M059J (cell line): ENCODE data around the gene LYPLAL1. TPM values are rescaled to one million over a fixed set of nuclear protein-coding genes. Genes with fewer than 3 reads are reported as not detected.
A peak's percentile ranks its signal among the peaks of the same experiment; 100 is the strongest.
"Not testable (repeated sequence)": the region's sequence is repeated elsewhere in the genome, so short reads cannot be mapped to it uniquely, and the experiment has no call there.

Experiments used
- DNase-seq: peaks from one replicate; pipeline ENCODE4 v3.0.0-alpha.2; 2012; ENCODE audit warnings: low read depth
- total RNA-seq: library from RNA; depleted of rRNA; stranded (reverse); fragments of >200 nt; shearing (Covaris generic); gene quantifications from 2 replicates; pipeline ENCODE4 v1.2.3, GENCODE V29; 2014

The LYPLAL1 gene
- total RNA-seq, 1 experiment from 2014 or later = 22.5 TPM

DNA sequence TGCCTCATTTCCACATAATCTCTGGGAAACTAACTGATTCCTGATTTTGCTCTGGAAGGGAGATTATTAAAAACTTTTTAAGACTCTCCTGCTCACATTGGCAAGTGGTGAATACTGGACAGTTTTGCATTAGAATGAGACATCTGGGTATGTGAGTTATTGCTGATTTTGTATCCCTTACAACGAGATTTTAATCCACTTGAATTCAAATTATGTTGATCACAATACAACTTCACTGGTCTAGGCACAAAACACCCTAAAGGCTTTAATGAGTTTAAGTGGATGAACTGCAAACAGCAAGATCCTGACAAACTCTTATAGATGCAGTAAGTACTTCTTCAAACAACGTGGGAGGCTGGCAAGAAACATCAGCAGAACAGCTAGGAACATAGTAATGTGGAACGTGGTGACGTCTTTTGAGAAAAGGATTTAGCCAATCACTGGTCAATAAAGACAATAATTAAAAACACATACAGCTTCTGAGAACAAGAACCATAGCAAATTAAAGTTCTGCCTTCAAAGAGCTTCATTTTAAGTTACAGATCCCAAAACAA is 10.2 kb upstream of the LYPLAL1 start:
- no peak for DNase-seq

DNA sequence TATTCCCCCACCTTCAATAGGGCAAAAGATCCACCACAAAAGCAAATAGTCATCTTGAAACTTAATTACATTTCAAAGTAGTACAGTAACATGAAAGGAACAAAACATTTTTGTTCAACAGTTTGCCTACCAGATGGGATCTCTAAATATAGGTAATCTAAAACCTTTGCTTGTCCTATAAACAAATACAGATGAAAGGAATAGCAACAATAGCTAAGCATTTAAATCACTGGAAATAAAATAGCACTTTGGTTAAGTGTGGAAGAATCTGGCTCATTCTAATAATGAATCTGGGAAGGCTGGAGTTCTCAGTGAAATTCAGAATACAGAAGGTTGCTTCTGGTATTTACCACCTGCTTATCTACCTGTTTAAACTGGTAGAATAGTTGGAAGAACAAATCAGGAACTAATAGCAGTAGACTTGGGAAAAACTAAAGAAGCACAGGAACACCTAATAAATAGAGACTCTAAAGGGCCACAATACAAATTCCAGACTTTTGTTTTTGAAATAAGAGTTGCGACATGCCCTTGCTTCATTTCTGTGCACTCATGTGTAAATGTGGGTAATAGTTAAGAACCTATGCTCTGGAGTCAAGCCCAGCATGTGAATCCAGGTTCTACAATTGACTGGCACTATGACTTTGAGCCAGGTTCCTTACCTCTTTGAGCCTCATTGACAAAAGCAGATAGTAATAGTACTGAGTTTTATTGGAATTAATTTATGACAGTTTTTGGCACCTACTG is 2.3 kb upstream of the LYPLAL1 start:
- DNase-seq = peak; percentile 49

DNA sequence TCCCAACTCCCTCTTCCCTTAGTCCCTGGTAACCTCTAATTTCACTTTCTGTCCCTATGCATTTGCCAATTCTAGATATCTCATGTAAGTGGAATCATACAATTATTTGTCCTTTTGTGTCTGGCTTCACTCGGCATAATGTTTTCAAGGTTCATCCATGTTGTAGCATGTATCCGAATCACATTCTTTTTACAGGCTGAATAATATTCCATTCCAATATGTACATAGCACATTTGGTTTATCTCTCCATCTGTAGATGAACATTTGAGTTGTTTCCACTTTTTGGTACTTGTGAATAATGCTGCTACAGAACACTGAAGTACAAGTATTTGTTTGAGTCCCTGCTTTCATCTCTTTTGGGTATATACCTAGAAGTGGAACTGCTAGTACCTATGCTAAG is 857 bp upstream of the LYPLAL1 start:
- no peak for DNase-seq

DNA sequence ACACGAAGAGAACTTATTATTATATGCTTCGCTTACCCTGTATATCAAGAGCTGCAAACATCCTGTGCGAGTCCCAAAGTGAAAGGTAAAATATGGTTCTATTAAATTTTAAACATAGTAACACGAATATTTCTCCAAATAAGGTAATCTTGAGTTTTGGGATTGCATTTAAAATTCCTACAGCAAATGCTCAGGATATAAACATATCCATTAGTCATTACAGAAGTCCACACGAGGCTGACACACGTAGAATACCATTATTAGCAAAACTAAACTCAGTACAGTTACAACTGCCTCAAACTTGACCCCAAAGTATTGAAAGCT is 282 bp upstream of the LYPLAL1 start:
- no peak for DNase-seq

DNA sequence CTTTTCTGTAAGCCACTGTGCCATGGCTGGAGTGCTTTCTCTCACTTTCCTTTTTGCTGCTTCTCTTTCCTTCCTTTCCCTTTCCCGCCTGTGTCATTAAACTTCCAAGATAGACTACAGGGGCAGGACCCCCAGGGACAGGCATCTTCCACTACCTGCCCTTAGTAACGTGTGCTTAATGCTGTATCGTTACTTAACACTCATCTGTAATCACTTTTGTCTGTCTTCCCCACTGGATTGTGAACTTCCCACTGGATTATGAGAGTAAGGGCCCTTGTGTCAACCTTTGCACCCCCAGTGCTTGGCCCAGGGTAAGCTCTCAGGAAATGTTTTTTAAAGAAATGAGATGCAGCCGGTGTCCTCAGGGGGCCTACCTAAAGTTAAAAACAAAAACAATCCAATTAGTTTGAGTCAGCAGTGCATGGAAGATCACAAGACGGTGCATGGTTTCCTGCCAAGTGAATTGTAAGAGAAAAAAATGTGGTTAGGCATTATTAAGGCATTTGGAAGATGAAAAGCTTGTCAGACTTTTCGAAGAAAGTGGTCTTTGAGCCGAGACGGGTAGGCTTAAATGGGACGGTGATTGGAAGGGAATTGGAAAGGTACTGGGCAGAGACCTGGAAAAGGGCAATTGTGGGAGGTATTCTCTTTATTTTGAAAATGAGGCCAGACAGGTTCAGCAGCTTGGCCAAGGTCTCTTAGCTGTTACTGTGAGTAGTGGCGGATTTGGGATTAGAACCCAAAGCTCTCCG is 958 bp downstream of the LYPLAL1 start:
- peak; percentile 90 for DNase-seq

DNA sequence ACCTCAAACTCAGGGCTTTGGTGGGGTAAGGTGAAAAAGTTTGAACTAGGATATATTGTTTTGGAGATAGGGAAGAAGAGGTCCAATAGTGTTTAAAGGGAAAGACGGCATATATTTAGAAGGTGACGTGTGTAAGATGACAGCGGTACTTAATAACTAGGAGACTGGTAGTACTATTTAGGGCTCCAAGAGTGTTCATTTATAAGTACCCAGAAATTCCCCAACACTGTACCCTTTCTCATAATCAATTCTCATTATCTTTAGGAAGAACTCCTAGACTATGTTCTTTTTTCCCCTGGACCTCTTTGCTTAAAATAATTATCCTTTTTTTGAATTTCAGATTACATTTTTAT is 1.5 kb downstream of the LYPLAL1 start:
- no peak for DNase-seq

DNA sequence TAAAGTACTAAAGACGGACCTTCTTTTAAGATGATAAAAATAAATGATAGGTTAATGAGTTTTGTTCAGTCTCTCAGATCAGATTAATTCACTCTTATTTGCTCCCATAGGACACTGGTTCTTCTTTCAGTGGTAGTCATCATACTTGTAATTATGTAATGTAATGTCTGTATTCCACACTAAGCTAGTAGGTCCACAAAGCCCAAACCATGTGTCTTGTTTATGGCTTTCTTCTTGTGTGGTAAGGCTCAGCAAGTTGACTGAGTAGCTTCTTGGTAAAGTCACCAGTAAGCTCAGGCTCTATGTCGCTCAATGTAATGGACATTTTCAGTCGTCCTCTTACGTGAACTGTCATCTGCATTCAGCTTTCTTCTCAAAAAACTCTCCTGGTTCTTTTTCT is 2.5 kb downstream of the LYPLAL1 start:
- no peak for DNase-seq

DNA sequence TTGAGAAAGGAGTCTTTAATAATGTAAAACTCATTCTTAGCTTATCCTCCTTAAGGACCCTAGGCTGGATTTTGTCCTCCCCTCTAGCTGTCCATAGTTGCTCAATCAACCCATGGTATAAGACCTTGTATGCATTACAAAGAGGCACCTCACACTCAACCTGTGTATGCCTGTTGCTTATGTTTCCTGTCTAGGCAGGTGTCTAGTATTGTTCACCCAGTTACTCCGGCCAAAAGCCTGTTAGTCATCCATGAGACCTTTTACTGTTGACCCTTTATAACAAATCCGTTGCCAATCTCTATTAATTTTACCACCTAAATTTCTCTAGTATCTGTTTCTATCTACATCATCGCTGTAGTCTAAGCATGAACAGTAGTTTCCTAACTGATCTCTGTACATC is 3.7 kb downstream of the LYPLAL1 start:
- DNase-seq = no peak

DNA sequence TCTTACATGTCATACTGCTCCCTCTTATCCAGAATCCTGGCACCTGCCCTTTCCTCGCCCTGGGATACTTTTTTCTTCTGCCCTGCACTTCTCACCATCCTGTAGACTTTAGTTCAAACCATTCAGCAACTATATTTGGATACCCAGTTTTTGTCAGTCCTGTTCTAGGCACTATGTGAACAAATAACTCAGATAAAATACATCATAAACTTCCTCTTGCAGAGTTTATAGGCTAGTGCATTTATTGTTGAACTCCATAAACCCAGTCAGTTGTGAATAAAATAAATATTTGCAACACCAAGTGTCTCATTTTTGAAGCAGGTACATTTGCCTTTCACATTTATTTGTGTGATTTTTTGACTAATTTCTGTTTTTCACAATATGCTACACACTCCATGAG is 4.3 kb downstream of the LYPLAL1 start:
- no peak for DNase-seq

DNA sequence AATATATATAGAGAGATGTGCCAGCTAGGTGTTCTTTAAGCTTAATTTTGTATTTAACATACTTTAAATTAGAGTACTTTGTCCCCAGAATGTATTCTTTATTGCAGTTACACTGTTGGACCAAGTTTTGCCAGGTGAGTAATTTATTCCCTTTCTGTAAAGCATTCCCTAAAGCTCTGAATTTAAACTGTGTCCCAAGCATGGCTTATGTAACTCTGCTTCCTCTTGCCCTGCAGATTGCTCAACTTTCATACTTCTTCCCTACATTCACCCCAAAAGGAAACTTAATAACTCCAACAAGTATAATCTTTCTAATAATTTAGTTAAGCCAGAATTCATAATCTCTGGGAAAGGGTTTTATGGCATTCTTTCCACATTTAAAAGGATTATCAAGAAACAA is 5.6 kb downstream of the LYPLAL1 start:
- DNase-seq = no peak

DNA sequence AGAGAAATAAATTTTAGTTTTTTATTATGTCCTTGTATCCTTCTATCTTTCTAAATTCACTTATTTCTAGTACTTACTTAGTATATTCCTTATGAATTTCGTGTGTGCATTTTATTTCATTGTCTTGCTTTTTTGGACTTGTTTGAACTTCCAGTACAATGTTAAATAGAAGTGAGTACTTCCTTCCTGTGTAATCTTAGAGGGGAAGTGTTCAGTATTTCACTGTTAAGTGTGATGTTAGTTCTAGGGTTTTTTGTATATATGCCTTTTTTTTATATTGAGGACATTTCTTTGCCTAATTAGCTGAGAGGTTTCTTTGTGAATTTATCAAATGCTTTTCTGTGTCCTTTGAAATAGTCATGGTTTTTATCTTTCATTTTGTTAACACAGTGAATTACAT is 10.7 kb downstream of the LYPLAL1 start:
- no peak for DNase-seq

DNA sequence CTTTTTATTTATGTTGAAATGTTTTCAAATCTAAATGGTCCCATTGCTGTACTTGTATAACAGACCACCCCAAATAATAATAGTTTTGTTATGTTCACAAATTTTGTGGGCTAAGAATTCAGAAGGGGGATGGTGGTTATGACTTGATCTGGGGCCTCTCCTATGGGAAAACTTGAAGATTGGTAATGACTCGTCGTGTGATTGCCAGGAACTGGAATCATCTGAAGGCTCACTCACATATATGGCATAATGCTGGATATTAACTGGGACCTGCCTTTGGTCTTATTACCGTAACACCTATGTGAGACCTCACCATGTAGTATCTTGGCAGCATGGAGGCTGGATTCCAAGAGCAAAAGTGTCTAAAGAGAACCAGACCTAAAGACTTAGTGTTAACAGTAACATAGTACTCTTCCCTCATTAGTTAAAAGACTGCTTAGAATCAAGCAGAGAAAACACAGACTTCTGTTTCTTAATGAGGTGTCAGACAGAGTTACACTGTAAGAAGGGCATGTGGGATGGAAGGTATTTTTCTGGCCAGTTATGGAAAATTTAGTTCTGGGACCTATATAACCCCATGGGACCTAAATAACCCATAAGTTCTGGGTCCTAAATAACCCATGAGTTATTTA is 11.9 kb downstream of the LYPLAL1 start:
- DNase-seq = peak; percentile 26

DNA sequence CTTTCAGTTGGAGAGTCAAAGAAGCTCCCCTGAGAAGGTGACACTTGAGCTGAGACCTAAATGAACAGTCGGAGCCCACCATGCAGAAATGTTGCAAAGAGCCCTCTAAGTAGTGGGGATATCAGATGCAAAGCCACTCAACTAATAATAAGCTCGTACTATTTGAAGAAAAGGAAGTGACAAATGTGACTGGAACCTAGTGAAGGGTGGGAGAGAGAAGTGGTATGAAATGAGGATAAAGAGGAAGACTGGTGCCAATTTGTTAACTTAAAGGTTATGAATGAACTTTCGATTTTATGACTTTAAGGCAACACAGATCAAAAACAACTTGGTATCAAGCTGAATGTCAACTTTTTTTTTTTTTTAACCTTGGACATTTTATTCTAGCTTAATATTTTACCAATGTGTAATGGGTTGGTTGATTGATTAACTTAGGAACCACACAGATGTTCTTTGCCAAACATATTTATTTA is 14.7 kb downstream of the LYPLAL1 start:
- DNase-seq = peak; percentile 24

DNA sequence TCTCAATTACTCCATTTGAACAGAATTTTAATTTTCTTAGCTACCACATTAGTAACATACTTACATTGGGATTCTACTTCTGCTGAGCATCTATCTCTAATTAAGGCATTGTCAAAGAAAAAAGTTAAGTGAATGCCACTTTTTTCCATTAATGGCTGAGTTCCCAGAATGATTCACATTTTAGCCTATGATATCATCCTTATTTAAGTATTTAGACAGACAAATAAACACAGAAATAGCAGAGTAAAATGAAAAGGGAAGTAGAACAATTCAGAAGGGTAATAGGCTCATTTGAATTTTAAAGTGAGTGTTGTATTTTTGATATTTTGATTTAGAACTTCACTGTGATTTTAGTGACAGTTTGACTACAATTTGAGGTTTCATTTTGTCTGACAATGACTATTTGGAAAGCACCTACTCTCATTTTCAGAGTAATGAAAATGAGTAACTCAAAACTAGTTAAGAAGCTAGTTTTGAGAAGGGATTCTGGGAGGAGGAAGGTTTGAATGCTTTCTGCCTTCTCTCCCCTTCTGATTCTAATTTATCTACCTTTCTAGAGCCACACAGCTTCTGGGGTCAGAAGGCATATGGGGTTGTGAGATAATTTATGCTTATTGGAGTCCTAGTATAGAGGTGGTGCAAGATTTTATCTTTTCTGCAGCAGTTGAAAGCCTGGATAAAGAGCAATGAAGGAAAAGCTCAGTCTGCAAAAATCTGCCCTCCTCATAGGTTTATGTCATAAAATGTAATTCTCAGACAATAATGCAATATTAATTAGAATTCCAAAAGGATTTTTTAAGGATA is 15.5 kb downstream of the LYPLAL1 start:
- DNase-seq = peak; percentile 84

DNA sequence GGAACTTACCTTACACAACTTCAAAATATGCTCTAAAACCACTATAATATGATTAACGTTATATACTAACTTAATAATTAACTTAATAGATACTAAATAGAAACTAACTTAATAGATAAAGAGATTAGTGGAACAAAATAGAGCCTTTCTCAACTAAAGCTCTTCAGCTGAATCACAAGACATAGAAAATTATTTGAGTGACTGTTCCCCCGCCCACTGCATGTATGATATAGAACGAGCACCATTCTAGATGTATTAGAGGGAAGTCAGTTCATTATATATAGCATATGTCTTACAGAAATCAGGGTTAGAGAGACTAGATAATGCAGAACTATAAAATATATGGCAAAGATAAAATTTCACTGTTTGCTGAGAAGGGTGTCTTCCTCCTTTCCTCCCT is 16.3 kb downstream of the LYPLAL1 start:
- DNase-seq = no peak

DNA sequence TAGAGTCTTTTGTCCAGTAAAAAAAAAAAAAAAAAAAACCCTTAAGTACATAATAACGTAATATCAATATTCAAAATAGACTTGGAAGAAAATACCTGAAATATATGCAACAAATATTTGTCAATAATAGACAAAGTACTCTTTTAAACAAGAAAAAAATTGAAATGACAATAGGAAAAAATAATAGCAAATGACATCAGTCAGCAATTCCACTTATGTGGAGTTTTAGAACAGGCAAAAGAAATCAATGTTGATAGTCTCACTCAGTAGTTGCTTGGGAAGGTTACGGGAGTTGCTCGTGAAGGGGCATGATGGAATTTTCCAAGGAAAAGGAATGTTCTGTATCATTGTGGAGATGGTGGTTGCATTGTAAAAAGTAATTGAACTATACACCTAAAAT is 16.9 kb downstream of the LYPLAL1 start:
- DNase-seq = no peak

DNA sequence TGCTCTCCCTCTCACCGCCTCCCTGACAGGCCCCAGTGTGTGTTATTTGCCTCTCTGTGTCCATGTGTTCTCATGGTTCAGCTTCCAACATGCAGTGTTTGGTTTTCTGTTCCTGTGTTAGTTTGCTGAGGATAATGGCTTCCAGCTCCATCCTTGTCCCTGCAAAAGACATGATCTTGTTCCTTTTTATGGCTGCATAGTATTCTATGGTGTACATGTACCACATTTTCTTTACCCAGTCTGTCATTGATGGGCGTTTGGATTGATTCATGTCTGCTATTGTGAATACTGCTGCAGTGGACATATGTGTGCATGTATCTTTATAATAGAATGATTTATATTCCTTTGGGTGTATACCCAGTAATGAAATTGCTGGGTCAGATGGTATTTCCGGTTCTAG is 22.2 kb downstream of the LYPLAL1 start:
- not testable (repeated sequence) for DNase-seq

DNA sequence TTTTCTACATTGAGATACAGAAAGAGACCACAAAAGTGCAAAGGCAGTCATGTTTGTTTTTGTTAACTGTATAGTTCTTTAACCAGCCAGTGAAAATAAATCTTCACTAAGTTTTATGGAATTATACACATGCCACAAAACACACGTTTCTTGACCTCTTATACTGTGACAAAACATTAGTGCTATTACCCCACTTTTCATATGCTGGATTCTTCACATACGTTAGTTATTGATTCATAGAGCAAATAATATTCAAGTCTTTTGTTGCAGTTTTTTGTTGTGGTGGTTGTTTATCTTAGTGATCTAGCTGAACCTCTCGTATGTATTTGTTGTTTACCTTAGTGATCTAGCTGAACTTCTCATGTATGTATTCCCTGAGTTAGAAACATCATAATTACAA is 28.0 kb downstream of the LYPLAL1 start:
- DNase-seq = no peak

DNA sequence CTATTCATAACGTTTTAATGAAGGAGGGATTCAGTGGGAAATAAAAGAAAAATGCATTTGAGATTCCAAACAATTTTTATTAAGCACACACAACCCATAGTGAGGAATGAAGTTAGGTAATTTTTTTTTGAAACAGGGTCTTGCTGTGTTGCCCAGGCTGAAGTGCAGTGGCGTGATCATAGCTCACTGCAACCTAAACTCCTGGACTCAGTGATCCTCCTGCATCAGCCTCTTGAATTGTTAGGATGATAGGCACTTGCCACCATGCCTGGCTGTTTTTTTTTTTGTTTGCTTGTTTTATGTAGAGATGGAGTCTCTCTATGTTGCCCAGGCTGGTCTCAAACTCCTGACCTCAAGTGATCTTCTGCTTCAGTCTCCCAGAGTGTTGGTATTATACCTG is 28.9 kb downstream of the LYPLAL1 start:
- no peak for DNase-seq

DNA sequence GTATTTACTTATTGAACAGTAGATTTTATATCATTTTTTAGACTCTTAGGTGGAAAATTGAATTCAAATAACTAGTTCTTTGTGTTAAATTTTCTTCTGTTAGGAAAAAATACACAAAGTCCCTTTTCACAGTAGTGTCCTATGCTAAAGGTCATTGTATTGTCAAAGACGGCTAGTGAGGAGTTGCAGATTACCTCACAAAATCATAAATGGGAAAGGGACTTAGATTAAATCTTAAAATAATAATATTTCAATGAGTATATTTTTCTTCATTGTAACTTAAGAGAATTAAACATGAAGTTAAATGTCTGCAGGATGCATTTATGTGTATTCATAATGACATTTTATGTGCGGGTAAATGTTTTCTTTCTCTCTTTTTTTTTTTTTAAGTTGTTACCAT is 32.7 kb downstream of the LYPLAL1 start:
- DNase-seq = no peak

DNA sequence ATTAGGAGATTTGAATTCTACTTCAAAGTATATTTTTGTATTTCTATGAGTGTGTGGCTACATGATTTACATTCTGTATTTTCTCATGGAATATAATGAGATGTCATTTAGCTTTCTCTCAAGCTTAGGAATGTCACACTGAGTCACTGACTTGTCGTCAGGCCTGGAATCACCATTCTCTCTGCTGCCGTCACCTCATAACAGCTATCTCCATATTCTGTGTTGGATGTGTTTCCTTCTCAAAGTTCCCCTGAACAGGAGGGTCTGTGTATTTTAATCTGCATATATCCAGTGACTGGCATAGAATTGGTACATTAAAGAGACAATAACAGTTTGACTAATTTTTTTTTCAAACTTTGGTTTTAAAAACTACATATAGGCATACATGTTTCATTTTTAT is 35.9 kb downstream of the LYPLAL1 start:
- no peak for DNase-seq

DNA sequence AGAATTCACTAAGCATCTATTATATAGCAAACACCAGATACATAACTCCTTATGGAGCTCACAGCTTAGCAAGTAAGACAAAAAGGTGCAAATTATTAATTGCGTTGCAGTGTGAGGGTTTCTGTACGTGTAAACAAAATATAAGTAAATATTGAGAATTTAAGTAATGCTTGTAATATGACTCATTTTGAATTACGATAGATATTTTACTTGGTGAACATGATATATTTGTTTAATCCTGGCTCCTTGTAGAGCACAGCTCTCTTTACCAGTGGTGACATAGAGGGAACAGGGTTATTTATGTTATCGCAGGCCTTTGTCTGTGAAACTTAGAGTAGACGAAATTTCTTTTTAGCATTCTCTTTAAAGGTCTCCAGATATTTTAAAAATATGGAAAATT is 36.4 kb downstream of the LYPLAL1 start:
- DNase-seq = no peak
